Liver (tissue), 9 donors: Measurements from ENCODE around the gene MYLIP. TPM values are rescaled to one million over a fixed set of nuclear protein-coding genes. Genes with fewer than 3 reads are reported as not detected.

Experiments
- DNase-seq: peaks from one replicate; pipeline ENCODE4 v3.0.0-alpha.2; 2017; ENCODE audit warnings: low spot score
- H3K27ac ChIP-seq, 2 donors: one replicate each; pipeline ENCODE4 v1.7.0; 2013; ENCODE audit warnings: inconsistent platforms in 2 of 2, low read length in 2 of 2, control low read depth in 1 of 2, low read depth in 1 of 2, mild to moderate bottlenecking in 1 of 2
- H3K27me3 ChIP-seq, 4 donors: one replicate each; pipeline versions ENCODE4 v1.6.1 to v1.7.0; 2013; ENCODE audit warnings: low read length in 3 of 4, inconsistent platforms in 1 of 4, mild to moderate bottlenecking in 1 of 4, moderate library complexity in 1 of 4; ENCODE audit not compliant: control insufficient read depth in 4 of 4, insufficient read depth in 4 of 4
- H3K36me3 ChIP-seq, 4 donors: one replicate each; pipeline versions ENCODE4 v1.6.1 to v1.7.0; 2013; ENCODE audit warnings: low read length in 3 of 4, mild to moderate bottlenecking in 3 of 4, low read depth in 1 of 4, moderate library complexity in 1 of 4; ENCODE audit not compliant: control insufficient read depth in 4 of 4, insufficient read depth in 3 of 4
- H3K4me1 ChIP-seq, 4 donors: one replicate each; pipeline versions ENCODE4 v1.6.1 to v1.7.0; 2013; ENCODE audit warnings: low read length in 3 of 4, mild to moderate bottlenecking in 3 of 4, moderate library complexity in 1 of 4; ENCODE audit not compliant: control insufficient read depth in 4 of 4, insufficient read depth in 4 of 4
- H3K4me3 ChIP-seq, 3 donors: one replicate each; pipeline versions ENCODE4 v1.6.1 to v1.7.0; 2013; ENCODE audit warnings: low read length in 3 of 3, control low read depth in 1 of 3, low read depth in 1 of 3, mild to moderate bottlenecking in 1 of 3
- H3K9ac ChIP-seq, 2 donors: one replicate each; pipeline ENCODE4 v1.7.0; 2013; ENCODE audit warnings: low read length in 2 of 2, mild to moderate bottlenecking in 2 of 2, moderate library complexity in 2 of 2, control low read depth in 1 of 2, low read depth in 1 of 2
- H3K9me3 ChIP-seq, 4 donors: one replicate each; pipeline versions ENCODE4 v1.6.1 to v1.7.0; 2013; ENCODE audit warnings: low read length in 3 of 4; ENCODE audit not compliant: control insufficient read depth in 4 of 4
- ATF3 ChIP-seq: IDR thresholded peaks from 2 replicates; pipeline ENCODE4 v1.6.1; 2016; ENCODE audit warnings: antibody characterized with exemption
- CTCF ChIP-seq: fragments of 150-350 bp; IDR thresholded peaks from 2 replicates; pipeline ENCODE4 v1.5.1; 2017; ENCODE audit warnings: improper control_type of control experiment, low read depth, low read length; ENCODE audit not compliant: missing input control
- EGR1 ChIP-seq, 2 donors: IDR thresholded peaks; 2 replicates each; pipeline ENCODE4 v1.6.1; 2016 to 2018; ENCODE audit warnings: antibody characterized with exemption in 2 of 2, low read depth in 2 of 2
- FOXA1 ChIP-seq: IDR thresholded peaks from 2 replicates; pipeline ENCODE4 v1.6.1; 2016; ENCODE audit warnings: antibody characterized with exemption
- FOXA2 ChIP-seq: IDR thresholded peaks from 2 replicates; pipeline ENCODE4 v1.6.1; 2016; ENCODE audit warnings: antibody characterized with exemption
- GABPA ChIP-seq, 2 donors: IDR thresholded peaks in 1 of 2; conservative IDR thresholded peaks in 1 of 2; 2 replicates each; pipeline ENCODE4 v1.6.1; 2016; ENCODE audit warnings: antibody characterized with exemption in 2 of 2, mild to moderate bottlenecking in 1 of 2, moderate library complexity in 1 of 2
- HNF4A ChIP-seq, 2 donors: conservative IDR thresholded peaks; 2 replicates each; pipeline ENCODE4 v1.6.1; 2016; ENCODE audit warnings: antibody characterized with exemption in 2 of 2, mild to moderate bottlenecking in 2 of 2
- HNF4G ChIP-seq: IDR thresholded peaks from 2 replicates; pipeline ENCODE4 v1.6.1; 2016; ENCODE audit warnings: antibody characterized with exemption
- JUND ChIP-seq, 2 donors: IDR thresholded peaks; 2 replicates each; pipeline ENCODE4 v1.6.1; 2016; ENCODE audit warnings: antibody characterized with exemption in 2 of 2
- NR2F2 ChIP-seq: IDR thresholded peaks from 2 replicates; pipeline ENCODE4 v1.6.1; 2016; ENCODE audit warnings: antibody characterized with exemption
- RAD21 ChIP-seq, 2 donors: IDR thresholded peaks; 2 replicates each; pipeline ENCODE4 v1.6.1; 2016; ENCODE audit warnings: antibody characterized with exemption in 2 of 2, mild to moderate bottlenecking in 2 of 2
- RXRA ChIP-seq, 2 donors: IDR thresholded peaks; 2 replicates each; pipeline ENCODE4 v1.6.1; 2017 to 2018; ENCODE audit warnings: antibody characterized with exemption in 2 of 2, mild to moderate bottlenecking in 1 of 2
- SP1 ChIP-seq: IDR thresholded peaks from 2 replicates; pipeline ENCODE4 v1.6.1; 2018; ENCODE audit warnings: antibody characterized with exemption, mild to moderate bottlenecking
- TAF1 ChIP-seq: conservative IDR thresholded peaks from 2 replicates; pipeline ENCODE4 v1.6.1; 2016; ENCODE audit warnings: antibody characterized with exemption, mild to moderate bottlenecking
- YY1 ChIP-seq: IDR thresholded peaks from 2 replicates; pipeline ENCODE4 v1.6.1; 2016; ENCODE audit warnings: antibody characterized with exemption, mild to moderate bottlenecking
- ZBTB33 ChIP-seq: IDR thresholded peaks from 2 replicates; pipeline ENCODE4 v1.6.1; 2016; ENCODE audit warnings: antibody characterized with exemption
- WGBS: extraction: QIAGEN DNeasy Blood & Tissue Kit; methylation state at CpG from one replicate; pipeline ENCODE4 v1.1.7; 2013; 5-methylcytosine and 5-hydroxymethylcytosine counted together
- polyA plus RNA-seq, 2 donors: library from polyadenylated mRNA; stranded (reverse) in 1 of 2; unstranded in 1 of 2; fragments of 200-250 nt in 1 of 2; fragments of >200 nt in 1 of 2; fragmentation: Nextera tagmentation in 1 of 2; extraction: Ambion mirVana in 1 of 2; gene quantifications; one replicate each; pipeline versions ENCODE4 v1.2.1 to v1.2.3, GENCODE V29; 2013 to 2015
- total RNA-seq, 2 donors: library from RNA; depleted of rRNA; stranded (reverse); fragments of >200 nt; gene quantifications; one replicate each; pipeline ENCODE4 v1.2.3, GENCODE V29; 2014
- donor health status: healthy.
- donor health status: healthy.
- donor health status: healthy.
- donor health status: healthy.
- donor health status: healthy.

The MYLIP gene
- total and polyA plus RNA-seq, 4 donors = 2.7 to 29.4 (median 4.4) TPM

GRCh38 chr6:16158943-16159557, 30.2 kb downstream of the MYLIP start (continued):
- TF ChIP-seq HNF4A (conservative IDR thresholded peaks at IDR 0.05) (no peak), ZBTB33 (no peak), RXRA (IDR thresholded peaks at IDR 0.05) (no peak), HNF4G (no peak), TAF1 (no peak), RAD21 (IDR thresholded peaks at IDR 0.05) (no peak)

- no peak for DNase-seq
- no peaks in the 10 kb centered on the region for H3K9me3 ChIP-seq
- H3K4me3 ChIP-seq = no peak overlapping the region
- H3K9ac ChIP-seq = no peak overlapping the region
- no peaks in the 10 kb centered on the region for H3K27me3 ChIP-seq
- no peaks in the 10 kb centered on the region for H3K36me3 ChIP-seq
- H3K4me1 ChIP-seq = no peaks in the 10 kb centered on the region
- WGBS = 96% methylated on average over 11 of the region's 11 CpGs
- no peak overlapping the region for H3K27ac ChIP-seq
- TF ChIP-seq NR2F2 (no peak), TAF1 (no peak), GABPA (IDR thresholded peaks at IDR 0.05 in 1 of 2, conservative IDR thresholded peaks at IDR 0.05 in 1 of 2) (no peak), FOXA2 (no peak), HNF4G (no peak), RXRA (IDR thresholded peaks at IDR 0.05) (no peak), ATF3 (no peak), RAD21 (IDR thresholded peaks at IDR 0.05) (no peak), EGR1 (IDR thresholded peaks at IDR 0.05; ENCODE audit: low read depth in 2 of 2) (no peak), HNF4A (conservative IDR thresholded peaks at IDR 0.05) (no peak)
Observed at GRCh38 chr6:16160794-16161193, 31.9 kb downstream of the MYLIP start.

- 89% methylated on average over 2 of the region's 2 CpGs for WGBS
- Histone ChIP-seq H3K4me1 (no peaks in the 10 kb centered on the region), H3K27ac (no peak overlapping the region), H3K27me3 (peaks cover 0 to 2% (median 0%) of the 10 kb centered on the region in 4 donors), H3K9ac (no peak overlapping the region), H3K4me3 (no peak overlapping the region), H3K36me3 (no peaks in the 10 kb centered on the region), H3K9me3 (no peaks in the 10 kb centered on the region)
- DNase-seq = no peak
- TF ChIP-seq SP1 (no peak), FOXA2 (no peak), GABPA (IDR thresholded peaks at IDR 0.05 in 1 of 2, conservative IDR thresholded peaks at IDR 0.05 in 1 of 2) (no peak), CTCF (no peak), JUND (IDR thresholded peaks at IDR 0.05) (no peak), FOXA1 (no peak), ZBTB33 (no peak), EGR1 (IDR thresholded peaks at IDR 0.05; ENCODE audit: low read depth in 2 of 2) (no peak), YY1 (no peak)
Observed at GRCh38 chr6:16162003-16162402, 33.1 kb downstream of the MYLIP start.
